Measurements from ENCODE around the gene CORO1C. TPM values are rescaled to one million over a fixed set of nuclear protein-coding genes. Genes with fewer than 3 reads are reported as not detected.

The CORO1C gene
- total RNA-seq, 1 donor from 2014 or later: 285 TPM

GRCh38 chr12:108724890-108725151 is 6.5 kb downstream of the CORO1C start:
- no peak overlapping the region for H3K4me3 Mint-ChIP-seq (ENCODE audit: unreplicated experiment)
- H3K27me3 Mint-ChIP-seq (ENCODE audit: unreplicated experiment): peaks cover 1% of the 10 kb centered on the region
- no peak for TF ChIP-seq CTCF (IDR thresholded peaks at IDR 0.05; ENCODE audit: partially characterized antibody, unreplicated experiment)
- H3K4me1 Mint-ChIP-seq (ENCODE audit: low read depth, unreplicated experiment): peaks cover 59% of the 10 kb centered on the region
- H3K27ac Mint-ChIP-seq (ENCODE audit: unreplicated experiment): no peak overlapping the region
- no peaks in the 10 kb centered on the region for H3K36me3 Mint-ChIP-seq (ENCODE audit: unreplicated experiment)
- no peak for DNase-seq
- peaks cover 3% of the 10 kb centered on the region for H3K9me3 Mint-ChIP-seq (ENCODE audit: unreplicated experiment)

DNA sequence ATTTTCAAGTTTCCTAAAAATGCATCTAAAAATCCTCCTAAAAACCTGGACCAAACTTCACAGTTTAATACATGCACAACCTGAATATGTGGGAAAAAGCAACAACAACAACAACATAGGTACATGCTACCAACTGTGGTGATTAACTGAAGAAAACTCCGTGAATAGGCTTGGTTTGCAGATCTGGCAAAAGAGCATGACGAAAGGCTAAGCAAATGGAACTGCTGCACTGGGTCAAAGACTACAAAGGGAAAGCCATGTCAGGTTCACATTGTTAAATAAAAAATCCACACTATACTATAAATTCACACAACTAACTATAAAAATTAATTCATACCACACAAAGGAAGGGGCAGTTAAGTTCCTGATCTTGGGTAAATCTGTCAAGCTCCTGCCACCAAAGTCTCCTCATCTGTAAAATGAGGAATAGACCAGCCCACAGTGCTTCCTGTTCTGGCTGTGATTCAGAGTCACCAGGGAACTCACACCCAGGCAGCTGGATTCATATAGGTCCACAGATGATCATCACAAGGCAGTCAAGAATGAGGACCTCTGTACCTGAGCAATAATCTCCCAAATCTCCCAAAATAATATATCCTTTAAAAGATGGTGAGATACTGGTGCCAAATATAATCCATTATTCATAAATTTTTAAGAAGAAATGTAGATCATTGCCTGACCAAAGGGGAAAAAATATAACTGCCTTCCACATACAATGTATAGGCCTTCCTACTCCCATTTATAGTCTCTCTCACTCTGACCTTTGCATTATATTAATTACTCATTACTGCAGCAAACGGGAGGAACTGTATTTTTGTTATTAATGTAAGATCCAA is 7.0 kb downstream of the CORO1C start:
- H3K4me1 Mint-ChIP-seq (ENCODE audit: low read depth, unreplicated experiment): peaks cover 58% of the 10 kb centered on the region
- no peak overlapping the region for H3K27ac Mint-ChIP-seq (ENCODE audit: unreplicated experiment)
- peaks cover 1% of the 10 kb centered on the region for H3K27me3 Mint-ChIP-seq (ENCODE audit: unreplicated experiment)
- no peak for TF ChIP-seq CTCF (IDR thresholded peaks at IDR 0.05; ENCODE audit: partially characterized antibody, unreplicated experiment)
- no peaks in the 10 kb centered on the region for H3K36me3 Mint-ChIP-seq (ENCODE audit: unreplicated experiment)
- H3K9me3 Mint-ChIP-seq (ENCODE audit: unreplicated experiment): no peaks in the 10 kb centered on the region
- no peak overlapping the region for H3K4me3 Mint-ChIP-seq (ENCODE audit: unreplicated experiment)
- DNase-seq: no peak

- Mint-ChIP-seq H3K4me3 (ENCODE audit: unreplicated experiment) (peak overlapping the region; percentile 26), H3K27ac (ENCODE audit: unreplicated experiment) (no peak overlapping the region), H3K9me3 (ENCODE audit: unreplicated experiment) (no peaks in the 10 kb centered on the region), H3K4me1 (ENCODE audit: low read depth, unreplicated experiment) (peaks cover 51% of the 10 kb centered on the region), H3K27me3 (ENCODE audit: unreplicated experiment) (peaks cover 1% of the 10 kb centered on the region), H3K36me3 (ENCODE audit: unreplicated experiment) (no peaks in the 10 kb centered on the region)
- no peak for TF ChIP-seq CTCF (IDR thresholded peaks at IDR 0.05; ENCODE audit: partially characterized antibody, unreplicated experiment)
- DNase-seq: no peak
Observed at GRCh38 chr12:108722992-108723766, 8.1 kb downstream of the CORO1C start.

GRCh38 chr12:108722463-108722862 is 8.9 kb downstream of the CORO1C start:
- H3K36me3 Mint-ChIP-seq (ENCODE audit: unreplicated experiment): no peaks in the 10 kb centered on the region
- H3K27me3 Mint-ChIP-seq (ENCODE audit: unreplicated experiment): peaks cover 1% of the 10 kb centered on the region
- TF ChIP-seq CTCF (IDR thresholded peaks at IDR 0.05; ENCODE audit: partially characterized antibody, unreplicated experiment): no peak
- H3K4me1 Mint-ChIP-seq (ENCODE audit: low read depth, unreplicated experiment): peaks cover 45% of the 10 kb centered on the region
- no peak overlapping the region for H3K27ac Mint-ChIP-seq (ENCODE audit: unreplicated experiment)
- no peaks in the 10 kb centered on the region for H3K9me3 Mint-ChIP-seq (ENCODE audit: unreplicated experiment)
- no peak for DNase-seq
- no peak overlapping the region for H3K4me3 Mint-ChIP-seq (ENCODE audit: unreplicated experiment)

DNA sequence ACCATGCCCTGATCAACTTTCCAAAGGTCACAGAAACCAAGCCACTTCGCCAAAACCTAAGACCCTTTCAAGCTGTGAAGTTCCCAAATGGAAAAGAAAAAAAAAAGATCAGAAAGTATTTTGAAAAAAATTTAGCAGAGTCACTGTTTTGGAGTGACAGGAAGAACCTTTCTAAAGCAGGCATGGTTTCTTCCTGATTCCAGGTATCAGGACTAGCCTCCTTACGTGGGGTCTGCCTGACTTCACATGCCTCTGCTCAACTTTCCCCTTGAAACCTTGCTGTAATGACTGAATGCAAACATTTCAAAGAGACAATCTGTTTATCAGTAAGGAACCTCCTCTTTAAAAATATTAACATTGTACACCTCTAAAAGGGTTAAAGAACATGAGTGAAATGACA is 9.5 kb downstream of the CORO1C start:
- Mint-ChIP-seq H3K4me1 (ENCODE audit: low read depth, unreplicated experiment) (peaks cover 44% of the 10 kb centered on the region), H3K27ac (ENCODE audit: unreplicated experiment) (no peak overlapping the region), H3K9me3 (ENCODE audit: unreplicated experiment) (no peaks in the 10 kb centered on the region), H3K27me3 (ENCODE audit: unreplicated experiment) (peaks cover 1% of the 10 kb centered on the region), H3K36me3 (ENCODE audit: unreplicated experiment) (no peaks in the 10 kb centered on the region), H3K4me3 (ENCODE audit: unreplicated experiment) (no peak overlapping the region)
- TF ChIP-seq CTCF (IDR thresholded peaks at IDR 0.05; ENCODE audit: partially characterized antibody, unreplicated experiment): no peak
- no peak for DNase-seq
